Stimulated activated CD4-positive, alpha-beta T cell treated with anti-CD3 and anti-CD28 coated beads, Interleukin-15, amount 100 ng/mL, for 48 hours (primary cell): Measurements from ENCODE around the gene RTP1.

Experiments
- DNase-seq, 2 donors: peaks; one replicate each; pipeline ENCODE4 v3.0.0-alpha.2; 2020; ENCODE audit warnings: low read depth in 2 of 2

The RTP1 gene

DNA sequence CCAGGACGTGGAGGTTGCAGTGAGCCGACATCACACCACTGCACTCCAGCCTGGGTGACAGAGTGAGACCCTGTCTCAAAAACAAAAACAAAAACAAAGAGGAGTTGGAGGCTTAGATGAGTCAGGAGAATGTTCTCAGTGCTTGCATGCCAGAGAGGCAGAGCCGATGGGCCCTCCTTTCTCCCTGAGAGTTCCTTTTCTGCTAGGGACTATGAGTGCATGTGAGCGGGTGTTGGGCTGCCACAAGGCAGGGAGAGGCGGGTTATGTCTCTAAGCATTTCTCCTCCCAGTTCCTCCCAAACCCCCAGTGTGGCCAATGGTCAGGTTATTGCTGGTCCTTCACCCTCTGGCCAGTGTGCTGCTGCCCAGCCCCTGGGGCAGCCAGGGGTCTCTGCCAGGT lies 45.1 kb downstream of the RTP1 start:
- no peak for DNase-seq

DNA sequence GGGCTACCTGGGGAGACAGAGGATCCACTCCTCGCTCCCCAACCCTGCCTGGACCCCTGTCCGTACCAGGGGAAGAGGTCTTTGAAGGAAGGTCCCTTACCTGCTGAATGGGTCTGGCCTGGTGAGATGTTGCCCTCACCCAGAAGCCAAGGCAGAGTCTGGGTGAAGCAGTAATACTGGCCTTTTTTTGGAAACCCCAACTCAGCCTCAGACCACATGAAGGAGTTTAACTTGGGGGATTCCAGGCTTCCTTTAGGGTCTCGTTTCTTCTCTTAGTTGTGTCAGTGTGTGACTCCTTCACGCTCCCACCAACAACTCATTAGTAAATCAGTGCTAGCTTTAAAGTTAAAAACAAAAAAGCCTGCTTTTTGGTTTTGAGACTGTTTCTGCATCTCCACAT lies 45.6 kb downstream of the RTP1 start:
- DNase-seq = no peak

DNA sequence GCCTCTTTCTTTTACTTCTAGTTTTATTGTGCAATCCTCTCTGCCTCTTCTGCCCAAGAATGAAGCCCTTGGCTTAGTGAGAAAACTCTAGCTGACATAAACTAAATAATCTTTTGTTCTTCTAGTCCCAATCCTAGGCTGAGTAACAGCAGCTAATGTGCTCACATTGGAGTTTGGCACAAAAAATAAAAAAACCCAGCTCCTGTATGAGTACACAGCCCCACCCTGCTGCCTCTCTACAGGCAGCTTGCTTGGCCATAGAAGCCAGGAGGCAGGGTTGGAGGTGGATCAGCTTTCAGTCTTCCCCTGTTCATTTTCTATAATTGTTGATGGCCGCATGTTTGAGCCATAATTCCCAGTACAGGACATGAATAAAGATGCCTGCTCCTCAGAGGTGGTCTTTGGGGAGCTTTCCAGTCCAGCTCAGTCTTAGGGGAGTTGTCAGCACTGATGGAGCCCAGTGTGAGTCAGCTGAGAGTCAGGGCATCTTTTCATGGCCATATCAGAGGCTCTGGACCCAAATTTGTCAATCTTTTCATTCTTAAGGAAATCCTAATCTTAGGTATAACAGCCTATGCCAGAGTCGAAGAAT lies 46.7 kb downstream of the RTP1 start:
- DNase-seq = no peak

DNA sequence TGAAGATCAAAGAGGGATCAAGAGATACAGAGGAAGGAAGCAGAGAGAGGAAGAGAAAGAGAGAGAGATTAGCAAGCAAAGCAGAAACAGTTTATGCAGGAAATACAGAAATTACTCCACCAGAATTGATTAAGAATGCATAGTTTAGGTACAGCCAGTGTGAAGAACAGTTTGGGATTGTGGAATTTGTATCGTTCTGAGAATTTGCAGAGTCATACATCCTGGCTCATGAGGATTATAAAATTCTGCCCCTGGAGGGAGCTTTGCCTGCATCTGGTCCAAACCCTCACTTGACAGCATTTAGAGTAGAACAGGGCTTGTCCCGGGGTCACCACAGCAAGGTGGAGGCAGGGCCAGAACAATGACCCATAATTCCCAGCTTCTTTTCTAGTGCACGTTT lies 50.1 kb downstream of the RTP1 start:
- no peak for DNase-seq
